ENCODE results near the gene GRIK5.

The GRIK5 gene

GRCh38 chr19:42068361-42068755, 1.6 kb downstream of the GRIK5 start:
- H3K4me3 ChIP-seq, result no peak overlapping the region

DNA sequence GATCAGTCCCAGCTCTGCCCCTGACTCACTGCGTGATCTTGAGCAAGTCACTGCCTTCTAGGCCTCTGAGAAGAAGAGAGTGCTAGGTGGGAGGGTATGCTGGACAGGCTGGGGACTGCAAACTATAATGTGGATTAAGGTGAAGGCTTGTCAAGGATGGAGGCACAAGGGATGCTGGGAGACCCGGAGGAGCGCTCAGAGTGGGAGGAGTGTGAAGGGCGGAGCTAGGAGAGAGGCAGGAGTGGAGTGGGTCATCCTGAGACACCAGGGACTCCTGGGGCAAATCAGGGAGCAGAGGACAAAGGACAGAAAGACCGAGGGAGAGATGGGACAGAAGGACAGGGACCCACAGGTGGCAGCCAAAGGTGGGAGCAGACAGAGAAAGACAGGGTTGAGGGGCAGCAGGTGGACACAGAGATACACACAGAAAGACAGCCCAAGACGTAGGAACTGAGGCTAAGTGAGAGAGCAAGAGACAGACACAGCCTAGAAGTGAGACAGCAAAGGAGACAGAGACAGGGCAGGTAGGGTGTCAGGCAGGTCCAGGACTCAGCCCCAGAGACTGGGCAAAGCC, 2.6 kb downstream of the GRIK5 start:
- H3K9me3 ChIP-seq (ENCODE audit: low read depth, low read length), result no peaks in the 10 kb centered on the region
- no peak overlapping the region for H3K9ac ChIP-seq (ENCODE audit: insufficient read length)
- no peak overlapping the region for H3K27ac ChIP-seq
- TF ChIP-seq FOXP2 (optimal IDR thresholded peaks at IDR 0.05; ENCODE audit: control extremely low read depth, extremely low read length, insufficient read depth) (no peak), EZH2 (IDR thresholded peaks at IDR 0.05) (no peak), POLR2AphosphoS5 (IDR thresholded peaks at IDR 0.05; ENCODE audit: borderline replicate concordance, low read depth, low read length) (no peak)
- no peak overlapping the region for H3K4me3 ChIP-seq
- no peak for DNase-seq (ENCODE audit: low read depth, low spot score)
- H3K36me3 ChIP-seq (ENCODE audit: insufficient read depth, low read length), result no peaks in the 10 kb centered on the region

More at GRCh38 chr19:42068361-42068755, 1.6 kb downstream of the GRIK5 start:
- Histone ChIP-seq H3K9me3 (ENCODE audit: low read depth, low read length) (no peaks in the 10 kb centered on the region), H3K36me3 (ENCODE audit: insufficient read depth, low read length) (no peaks in the 10 kb centered on the region), H3K27ac (no peak overlapping the region), H3K9ac (ENCODE audit: insufficient read length) (no peak overlapping the region)
- no peak for DNase-seq (ENCODE audit: low read depth, low spot score)
- TF ChIP-seq EZH2 (IDR thresholded peaks at IDR 0.05) (no peak), FOXP2 (optimal IDR thresholded peaks at IDR 0.05; ENCODE audit: control extremely low read depth, extremely low read length, insufficient read depth) (no peak), POLR2AphosphoS5 (IDR thresholded peaks at IDR 0.05; ENCODE audit: borderline replicate concordance, low read depth, low read length) (no peak)

- no peak for TF ChIP-seq EZH2 (IDR thresholded peaks at IDR 0.05)
- no peak for TF ChIP-seq POLR2AphosphoS5 (IDR thresholded peaks at IDR 0.05; ENCODE audit: borderline replicate concordance, low read depth, low read length)
- TF ChIP-seq FOXP2 (optimal IDR thresholded peaks at IDR 0.05; ENCODE audit: control extremely low read depth, extremely low read length, insufficient read depth), result no peak
- H3K9ac ChIP-seq (ENCODE audit: insufficient read length), result no peak overlapping the region
- no peak for DNase-seq (ENCODE audit: low read depth, low spot score)
- H3K9me3 ChIP-seq (ENCODE audit: low read depth, low read length), result no peaks in the 10 kb centered on the region
- no peak overlapping the region for H3K27ac ChIP-seq
- H3K36me3 ChIP-seq (ENCODE audit: insufficient read depth, low read length), result no peaks in the 10 kb centered on the region
- no peak overlapping the region for H3K4me3 ChIP-seq
Measured at GRCh38 chr19:42066075-42066754, 3.8 kb downstream of the GRIK5 start.

GRCh38 chr19:42065511-42065910, 4.5 kb downstream of the GRIK5 start:
- Histone ChIP-seq H3K9me3 (ENCODE audit: low read depth, low read length) (no peaks in the 10 kb centered on the region), H3K4me3 (no peak overlapping the region), H3K36me3 (ENCODE audit: insufficient read depth, low read length) (no peaks in the 10 kb centered on the region), H3K27ac (no peak overlapping the region), H3K9ac (ENCODE audit: insufficient read length) (no peak overlapping the region)
- no peak for DNase-seq (ENCODE audit: low read depth, low spot score)
- TF ChIP-seq EZH2 (IDR thresholded peaks at IDR 0.05), result no peak
- TF ChIP-seq POLR2AphosphoS5 (IDR thresholded peaks at IDR 0.05; ENCODE audit: borderline replicate concordance, low read depth, low read length), result no peak
- no peak for TF ChIP-seq FOXP2 (optimal IDR thresholded peaks at IDR 0.05; ENCODE audit: control extremely low read depth, extremely low read length, insufficient read depth)

GRCh38 chr19:42065051-42065450, 5.0 kb downstream of the GRIK5 start:
- Histone ChIP-seq H3K9me3 (ENCODE audit: low read depth, low read length) (no peaks in the 10 kb centered on the region), H3K27ac (no peak overlapping the region), H3K36me3 (ENCODE audit: insufficient read depth, low read length) (no peaks in the 10 kb centered on the region), H3K9ac (ENCODE audit: insufficient read length) (no peak overlapping the region), H3K4me3 (no peak overlapping the region)
- no peak for DNase-seq (ENCODE audit: low read depth, low spot score)
- TF ChIP-seq POLR2AphosphoS5 (IDR thresholded peaks at IDR 0.05; ENCODE audit: borderline replicate concordance, low read depth, low read length), result no peak
- TF ChIP-seq FOXP2 (optimal IDR thresholded peaks at IDR 0.05; ENCODE audit: control extremely low read depth, extremely low read length, insufficient read depth), result no peak
- TF ChIP-seq EZH2 (IDR thresholded peaks at IDR 0.05), result no peak

DNA sequence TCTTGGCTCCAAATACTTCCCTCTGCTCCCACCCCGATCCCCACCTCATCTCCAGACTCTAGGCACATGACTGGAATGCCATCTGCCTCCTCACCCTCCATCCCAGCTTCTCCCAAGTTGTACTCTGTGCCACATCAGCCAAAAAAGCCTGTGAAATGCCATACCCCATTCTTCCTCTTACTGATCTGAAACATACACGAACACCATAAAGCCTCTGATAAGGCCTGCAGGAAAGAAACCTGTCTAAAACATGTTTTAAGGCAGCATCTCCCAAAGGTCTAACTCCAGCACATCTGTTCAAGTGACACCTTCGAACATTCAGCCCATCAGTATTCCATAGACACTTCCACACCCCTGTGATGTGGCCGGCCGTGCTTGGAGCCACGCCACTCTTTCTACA, 5.6 kb downstream of the GRIK5 start:
- Histone ChIP-seq H3K9me3 (ENCODE audit: low read depth, low read length) (no peaks in the 10 kb centered on the region), H3K36me3 (ENCODE audit: insufficient read depth, low read length) (no peaks in the 10 kb centered on the region), H3K27ac (no peak overlapping the region)

GRCh38 chr19:42062381-42062780, 7.6 kb downstream of the GRIK5 start:
- Histone ChIP-seq H3K27ac (no peak overlapping the region), H3K9me3 (ENCODE audit: low read depth, low read length) (no peaks in the 10 kb centered on the region), H3K36me3 (ENCODE audit: insufficient read depth, low read length) (no peaks in the 10 kb centered on the region), H3K9ac (ENCODE audit: insufficient read length) (no peak overlapping the region), H3K4me3 (no peak overlapping the region)
- no peak for TF ChIP-seq EZH2 (IDR thresholded peaks at IDR 0.05)
- no peak for TF ChIP-seq POLR2AphosphoS5 (IDR thresholded peaks at IDR 0.05; ENCODE audit: borderline replicate concordance, low read depth, low read length)
- no peak for TF ChIP-seq FOXP2 (optimal IDR thresholded peaks at IDR 0.05; ENCODE audit: control extremely low read depth, extremely low read length, insufficient read depth)
- no peak for DNase-seq (ENCODE audit: low read depth, low spot score)

More for the DNA sequence above, 5.6 kb downstream of the GRIK5 start:
- H3K9ac ChIP-seq (ENCODE audit: insufficient read length), result no peak overlapping the region
- TF ChIP-seq POLR2AphosphoS5 (IDR thresholded peaks at IDR 0.05; ENCODE audit: borderline replicate concordance, low read depth, low read length) (no peak), FOXP2 (optimal IDR thresholded peaks at IDR 0.05; ENCODE audit: control extremely low read depth, extremely low read length, insufficient read depth) (no peak), EZH2 (IDR thresholded peaks at IDR 0.05) (no peak)
- no peak overlapping the region for H3K4me3 ChIP-seq
- no peak for DNase-seq (ENCODE audit: low read depth, low spot score)

DNA sequence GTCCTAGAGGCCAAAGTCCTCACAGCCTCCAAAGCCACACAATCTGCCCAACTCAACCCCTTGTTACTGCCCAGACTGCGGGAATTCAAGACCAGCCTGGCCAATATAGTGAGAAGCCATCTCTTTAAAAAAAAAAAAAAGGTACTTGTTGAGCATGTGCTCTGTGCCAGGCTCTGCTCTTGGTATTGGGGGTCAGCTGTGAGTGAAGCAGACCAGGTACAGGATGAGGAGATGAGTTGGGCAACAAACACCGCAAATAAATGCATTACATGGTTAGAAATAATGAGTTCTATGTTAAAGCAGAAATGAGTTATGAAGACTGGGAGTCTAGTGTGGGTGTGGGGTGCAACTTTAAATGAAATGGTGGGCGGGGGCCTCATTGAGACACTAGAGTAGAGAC, 9.9 kb downstream of the GRIK5 start:
- no peak for DNase-seq (ENCODE audit: low read depth, low spot score)
- H3K27ac ChIP-seq, result no peak overlapping the region
- no peak overlapping the region for H3K4me3 ChIP-seq
- no peaks in the 10 kb centered on the region for H3K9me3 ChIP-seq (ENCODE audit: low read depth, low read length)
- TF ChIP-seq EZH2 (IDR thresholded peaks at IDR 0.05) (no peak), FOXP2 (optimal IDR thresholded peaks at IDR 0.05; ENCODE audit: control extremely low read depth, extremely low read length, insufficient read depth) (no peak), POLR2AphosphoS5 (IDR thresholded peaks at IDR 0.05; ENCODE audit: borderline replicate concordance, low read depth, low read length) (no peak)
- no peak overlapping the region for H3K9ac ChIP-seq (ENCODE audit: insufficient read length)
- H3K36me3 ChIP-seq (ENCODE audit: insufficient read depth, low read length), result no peaks in the 10 kb centered on the region
